Suprapubic skin (tissue), 4 donors: ENCODE data around the gene SHROOM3.

ENCODE experiments used
- EP300 ChIP-seq: sonication (generic); formaldehyde crosslinking; IDR thresholded peaks from one replicate; pipeline ENCODE4 v1.6.1; 2017; ENCODE audit warnings: antibody characterized with exemption
- POLR2A ChIP-seq, 2 donors: fragments of 450-650 bp; IDR thresholded peaks; one replicate each; pipeline ENCODE4 v1.6.1; 2017; ENCODE audit warnings: antibody characterized with exemption in 2 of 2, mild to moderate bottlenecking in 2 of 2, moderate library complexity in 2 of 2
- POLR2AphosphoS5 ChIP-seq, 3 donors: sonication (generic); formaldehyde crosslinking; IDR thresholded peaks; one replicate each; pipeline ENCODE4 v1.6.1; 2017; ENCODE audit warnings: antibody characterized with exemption in 3 of 3
- TF ChIP-seq, protein P1 (sequence below), 2 donors: fragments of 200-600 bp in 1 of 2; fragments of 450-650 bp in 1 of 2; sonication (generic) in 1 of 2; IDR thresholded peaks; one replicate each; pipeline ENCODE4 v1.5.1; 2016 to 2019; ENCODE audit warnings: antibody characterized with exemption in 2 of 2, mild to moderate bottlenecking in 1 of 2, moderate library complexity in 1 of 2

DNA sequence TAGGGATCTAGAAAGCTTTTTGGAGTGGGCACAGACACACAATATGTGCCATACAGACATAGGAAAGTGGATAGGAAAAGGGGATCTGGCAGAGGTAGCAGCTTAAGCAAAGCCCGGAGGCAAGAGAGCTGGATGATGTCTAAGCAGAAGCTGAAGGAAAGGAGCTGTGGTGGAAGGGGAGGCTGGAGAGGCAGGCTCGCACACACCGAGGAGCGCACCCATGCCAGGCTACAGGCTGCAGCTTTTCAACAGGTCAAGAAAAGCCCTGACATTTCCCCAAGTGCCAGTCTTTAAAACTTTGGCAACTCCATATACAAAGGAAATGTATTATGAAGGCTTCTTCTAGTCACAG lies 395.6 kb downstream of the SHROOM3 start:
- TF ChIP-seq, protein P1, sequence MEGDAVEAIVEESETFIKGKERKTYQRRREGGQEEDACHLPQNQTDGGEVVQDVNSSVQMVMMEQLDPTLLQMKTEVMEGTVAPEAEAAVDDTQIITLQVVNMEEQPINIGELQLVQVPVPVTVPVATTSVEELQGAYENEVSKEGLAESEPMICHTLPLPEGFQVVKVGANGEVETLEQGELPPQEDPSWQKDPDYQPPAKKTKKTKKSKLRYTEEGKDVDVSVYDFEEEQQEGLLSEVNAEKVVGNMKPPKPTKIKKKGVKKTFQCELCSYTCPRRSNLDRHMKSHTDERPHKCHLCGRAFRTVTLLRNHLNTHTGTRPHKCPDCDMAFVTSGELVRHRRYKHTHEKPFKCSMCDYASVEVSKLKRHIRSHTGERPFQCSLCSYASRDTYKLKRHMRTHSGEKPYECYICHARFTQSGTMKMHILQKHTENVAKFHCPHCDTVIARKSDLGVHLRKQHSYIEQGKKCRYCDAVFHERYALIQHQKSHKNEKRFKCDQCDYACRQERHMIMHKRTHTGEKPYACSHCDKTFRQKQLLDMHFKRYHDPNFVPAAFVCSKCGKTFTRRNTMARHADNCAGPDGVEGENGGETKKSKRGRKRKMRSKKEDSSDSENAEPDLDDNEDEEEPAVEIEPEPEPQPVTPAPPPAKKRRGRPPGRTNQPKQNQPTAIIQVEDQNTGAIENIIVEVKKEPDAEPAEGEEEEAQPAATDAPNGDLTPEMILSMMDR (IDR thresholded peaks at IDR 0.05) = no peak
- no peak for TF ChIP-seq POLR2AphosphoS5 (IDR thresholded peaks at IDR 0.05)
- TF ChIP-seq POLR2A (IDR thresholded peaks at IDR 0.05) = no peak
- no peak for TF ChIP-seq EP300
